Astrocyte of the spinal cord (primary cell): ENCODE results near the gene VPS33A.
A peak's percentile ranks its signal among the peaks of the same experiment; 100 is the strongest.

Experiments
- DNase-seq: peaks from one replicate; pipeline ENCODE4 v3.0.0; 2011; ENCODE audit warnings: low read depth, low spot score
- H3K4me3 ChIP-seq: 2 replicates; pipeline ENCODE4 v1.5.1; 2011; ENCODE audit warnings: low read depth, mild to moderate bottlenecking, low read length, moderate library complexity
- in situ Hi-C: cut with HindIII; loops from 2 replicates; pipeline ENCODE4 v1.10.0; 2017; ENCODE audit warnings: low sequenced_read_pairs
- TF ChIP-seq, protein P1 (sequence below): IDR thresholded peaks from 2 replicates; pipeline ENCODE4 v1.5.1; 2012; ENCODE audit warnings: low read depth, mild to moderate bottlenecking, low read length, inconsistent platforms

VPS33A gene

DNA sequence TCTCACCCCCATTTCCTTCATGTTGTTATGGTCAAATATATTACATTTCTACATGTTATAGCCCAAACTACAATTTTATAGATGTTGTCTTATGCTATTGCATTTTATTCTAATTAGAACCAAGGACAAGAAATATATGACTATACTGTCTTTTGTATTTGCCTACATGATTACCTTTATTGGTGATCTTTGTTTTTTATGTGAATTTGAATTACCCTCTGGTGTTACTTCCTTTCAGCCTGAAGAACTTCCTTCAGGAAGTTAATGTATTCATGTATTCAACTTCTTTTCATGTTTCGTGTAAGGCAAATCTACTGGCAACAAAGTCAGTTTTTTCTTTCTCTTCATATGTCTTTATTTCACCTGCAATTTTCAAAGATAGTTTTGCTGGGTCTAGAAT lies 71.5 kb downstream of the VPS33A start:
- in situ Hi-C loops, result no loop called here
- DNase-seq, result no peak

DNA sequence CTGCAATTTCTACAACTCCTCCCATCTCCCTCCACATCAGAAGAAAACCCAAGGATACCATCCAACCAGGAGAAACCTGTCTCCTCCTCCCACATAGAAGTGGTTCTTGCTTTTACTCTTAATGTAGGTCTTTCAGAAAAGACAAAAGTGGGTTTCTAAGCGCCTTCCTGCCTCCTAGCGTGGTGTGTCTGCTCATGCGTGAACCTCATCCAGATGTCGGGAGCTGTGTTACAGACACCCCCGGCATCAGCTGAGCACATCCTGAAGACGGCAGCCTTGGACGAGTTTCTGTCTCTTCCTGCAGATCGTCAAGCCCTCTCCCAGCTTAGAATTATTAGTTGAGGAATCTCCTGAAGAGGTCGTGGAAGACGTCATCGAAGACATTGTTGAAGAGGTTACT lies 73.9 kb downstream of the VPS33A start:
- no peak for DNase-seq
- TF ChIP-seq, protein P1, sequence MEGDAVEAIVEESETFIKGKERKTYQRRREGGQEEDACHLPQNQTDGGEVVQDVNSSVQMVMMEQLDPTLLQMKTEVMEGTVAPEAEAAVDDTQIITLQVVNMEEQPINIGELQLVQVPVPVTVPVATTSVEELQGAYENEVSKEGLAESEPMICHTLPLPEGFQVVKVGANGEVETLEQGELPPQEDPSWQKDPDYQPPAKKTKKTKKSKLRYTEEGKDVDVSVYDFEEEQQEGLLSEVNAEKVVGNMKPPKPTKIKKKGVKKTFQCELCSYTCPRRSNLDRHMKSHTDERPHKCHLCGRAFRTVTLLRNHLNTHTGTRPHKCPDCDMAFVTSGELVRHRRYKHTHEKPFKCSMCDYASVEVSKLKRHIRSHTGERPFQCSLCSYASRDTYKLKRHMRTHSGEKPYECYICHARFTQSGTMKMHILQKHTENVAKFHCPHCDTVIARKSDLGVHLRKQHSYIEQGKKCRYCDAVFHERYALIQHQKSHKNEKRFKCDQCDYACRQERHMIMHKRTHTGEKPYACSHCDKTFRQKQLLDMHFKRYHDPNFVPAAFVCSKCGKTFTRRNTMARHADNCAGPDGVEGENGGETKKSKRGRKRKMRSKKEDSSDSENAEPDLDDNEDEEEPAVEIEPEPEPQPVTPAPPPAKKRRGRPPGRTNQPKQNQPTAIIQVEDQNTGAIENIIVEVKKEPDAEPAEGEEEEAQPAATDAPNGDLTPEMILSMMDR, result no peak
- no peak overlapping the region for H3K4me3 ChIP-seq
- in situ Hi-C loops, result no loop called here

More for the DNA sequence above, 71.5 kb downstream of the VPS33A start:
- TF ChIP-seq, protein P1, result no peak
- no peak overlapping the region for H3K4me3 ChIP-seq

DNA sequence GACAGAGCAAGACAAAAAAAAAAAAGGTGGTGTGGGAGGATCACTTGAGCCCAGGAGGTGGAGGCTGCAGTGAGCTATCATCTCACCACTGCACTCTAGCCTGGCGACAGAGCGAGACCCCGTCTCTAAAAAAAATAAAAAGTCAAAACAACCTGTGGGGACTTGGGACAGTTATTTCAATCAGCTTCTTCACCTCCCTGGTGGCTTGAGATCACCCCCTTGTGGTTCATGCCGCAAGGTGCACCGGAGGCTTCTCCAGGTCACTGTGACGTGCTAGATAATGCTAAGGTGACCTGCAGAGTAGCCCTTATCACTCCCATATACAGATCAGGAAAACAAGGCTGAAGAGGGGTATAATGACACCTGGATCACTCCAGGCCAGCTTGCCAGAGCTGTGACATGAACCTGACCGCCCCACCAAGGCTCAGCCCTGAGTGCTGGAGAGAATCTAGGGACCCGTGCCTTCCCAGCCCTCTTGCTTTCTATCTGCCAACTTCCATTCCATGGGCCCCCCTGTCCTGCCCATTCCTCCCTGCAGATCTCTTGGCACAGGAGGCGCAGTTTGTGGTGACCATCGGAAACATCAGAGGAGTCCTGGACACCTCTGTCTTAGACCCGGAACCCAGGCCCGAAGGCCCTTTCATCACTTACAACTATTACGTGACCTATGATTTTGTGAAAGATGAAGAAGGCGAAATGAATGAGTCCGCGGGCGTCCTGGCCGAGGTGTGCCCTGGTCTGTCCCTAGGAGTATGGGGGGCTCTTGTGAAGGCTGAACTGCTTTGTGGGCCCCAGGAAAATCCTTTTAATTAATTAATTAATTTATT lies 75.2 kb downstream of the VPS33A start:
- TF ChIP-seq, protein P1, result peak; percentile 88
- DNase-seq, result peak; percentile 50
- in situ Hi-C loops, result no loop called here
- no peak overlapping the region for H3K4me3 ChIP-seq

DNA sequence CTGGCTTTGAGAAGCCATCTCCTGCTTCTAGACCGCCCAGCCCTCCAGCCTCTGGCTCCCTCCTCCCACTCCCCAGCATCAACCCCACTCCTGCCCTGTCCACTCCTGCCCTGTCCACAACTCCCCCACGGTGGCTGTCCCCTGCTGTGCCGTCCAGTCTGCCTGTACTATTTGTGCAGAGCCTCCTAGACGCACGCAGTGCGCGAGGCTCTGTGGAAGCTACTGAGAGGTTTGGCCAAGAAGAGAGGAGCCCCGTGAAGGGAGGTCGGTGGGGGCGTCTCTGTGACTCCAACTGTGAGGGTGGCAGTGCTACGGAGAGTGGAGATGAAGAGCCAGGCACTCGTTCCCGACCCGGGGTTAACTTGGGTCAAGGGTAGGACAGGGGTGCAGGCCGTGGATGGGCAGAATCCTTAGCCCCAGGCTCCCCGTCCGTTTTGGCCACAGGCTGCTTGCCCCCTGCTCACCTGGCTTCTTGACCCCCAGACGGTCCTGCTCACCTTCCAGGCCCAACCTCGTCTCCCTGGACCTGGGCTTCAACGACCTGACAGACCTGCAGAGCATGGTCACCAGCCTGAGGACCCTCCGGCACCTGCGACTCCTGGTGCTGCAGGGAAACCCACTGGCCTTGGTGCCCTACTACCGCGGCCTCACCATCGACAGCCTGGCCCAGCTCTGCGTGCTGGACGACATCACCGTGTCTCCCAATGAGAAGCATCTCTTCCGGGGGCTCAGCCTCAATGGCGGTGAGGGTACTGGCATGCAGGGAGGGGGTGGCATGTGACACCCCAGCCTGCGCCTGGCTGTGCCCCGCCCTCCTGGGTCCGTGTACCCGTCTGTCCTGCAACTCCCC lies 76.4 kb downstream of the VPS33A start:
- no peak for DNase-seq
- TF ChIP-seq, protein P1, result no peak
- H3K4me3 ChIP-seq, result no peak overlapping the region
- in situ Hi-C loops, result no loop called here

DNA sequence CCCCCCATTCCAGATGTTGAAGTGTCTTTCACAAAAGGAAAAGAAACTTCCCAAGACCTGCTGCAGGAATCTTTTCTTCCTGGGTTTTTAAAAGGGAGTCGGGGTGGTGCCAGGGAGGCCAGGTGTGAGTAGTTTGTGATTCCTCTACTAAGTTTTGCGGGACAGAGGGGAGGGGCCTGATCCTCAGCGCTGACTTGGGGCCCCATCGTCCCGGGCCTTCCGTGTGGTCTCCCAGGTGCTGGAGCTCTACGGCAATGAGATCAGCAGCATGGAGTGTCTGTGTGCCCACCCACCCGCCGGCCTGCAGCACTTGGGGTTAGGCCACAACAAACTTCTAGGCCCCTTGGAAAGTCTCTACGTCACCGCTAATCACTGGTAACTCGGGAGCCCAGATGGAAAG lies 78.8 kb downstream of the VPS33A start:
- no peak for DNase-seq
- in situ Hi-C loops, result no loop called here
- H3K4me3 ChIP-seq, result no peak overlapping the region
- TF ChIP-seq, protein P1, result no peak

DNA sequence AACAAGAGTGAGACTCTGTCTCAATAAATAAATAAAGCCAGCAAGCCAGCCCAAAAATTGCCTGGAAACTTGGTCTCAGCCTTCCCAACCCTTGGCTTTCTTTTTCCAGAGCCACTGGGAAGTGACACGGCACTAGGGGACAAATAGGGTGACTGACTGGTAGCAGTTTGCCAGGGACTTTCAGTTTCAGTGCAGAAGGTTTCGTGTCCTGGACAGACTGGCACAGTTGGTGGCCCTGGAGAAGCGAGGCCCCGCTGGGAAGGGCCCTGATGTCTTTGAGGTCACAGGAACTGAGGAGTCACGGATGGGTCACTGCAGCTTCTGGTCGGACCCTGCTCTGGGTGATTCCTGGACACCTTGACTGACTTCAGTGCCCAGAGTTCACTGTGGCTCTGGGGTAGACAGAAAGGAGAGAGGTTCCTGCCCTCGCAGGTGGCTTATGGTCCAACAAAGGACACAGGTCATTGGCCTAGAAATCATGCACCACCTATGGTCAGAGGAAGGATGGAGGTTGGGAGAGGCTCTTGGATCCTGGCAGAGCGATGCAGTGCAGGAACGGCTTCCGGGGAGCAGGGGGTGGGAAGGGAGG lies 80.7 kb downstream of the VPS33A start:
- no peak overlapping the region for H3K4me3 ChIP-seq
- TF ChIP-seq, protein P1, result no peak
- DNase-seq, result no peak
- in situ Hi-C loops, result no loop called here
